Transverse colon (tissue), 4 donors: ENCODE measurements around the gene CEACAM18. TPM values are rescaled to one million over a fixed set of nuclear protein-coding genes. Genes with fewer than 3 reads are reported as not detected.
"Not testable (repeated sequence)": the region's sequence is repeated elsewhere in the genome, so short reads cannot be mapped to it uniquely, and the experiment has no call there.

Source experiments
- DNase-seq: peaks from one replicate; pipeline ENCODE4 v3.0.0-alpha.2; 2019
- H3K27ac ChIP-seq, 4 donors: fragments of 200-600 bp; sonication (generic); 2 replicates each; pipeline ENCODE4 v1.5.1; 2016 to 2018; ENCODE audit warnings: inconsistent platforms in 4 of 4
- H3K27me3 ChIP-seq: fragments of 200-600 bp; sonication (generic); 2 replicates; pipeline ENCODE4 v1.5.1; 2017; ENCODE audit warnings: inconsistent platforms
- H3K36me3 ChIP-seq, 4 donors: fragments of 200-600 bp; sonication (generic); 2 replicates each; pipeline ENCODE4 v1.5.1; 2017 to 2019; ENCODE audit warnings: inconsistent platforms in 4 of 4
- H3K4me1 ChIP-seq, 4 donors: fragments of 200-600 bp; sonication (generic); 2 replicates each; pipeline ENCODE4 v1.5.1; 2017 to 2020; ENCODE audit warnings: inconsistent platforms in 4 of 4
- H3K4me3 ChIP-seq, 4 donors: fragments of 200-600 bp; sonication (generic); 1 replicate in 1 of 4; 2 replicates in 3 of 4; pipeline versions ENCODE4 v1.5.1 to v1.6.1; 2017 to 2019; ENCODE audit warnings: inconsistent platforms in 4 of 4
- H3K9me3 ChIP-seq, 2 donors: fragments of 200-600 bp; sonication (generic); 2 replicates each; pipeline ENCODE4 v1.5.1; 2017 to 2019; ENCODE audit warnings: inconsistent platforms in 2 of 2
- EP300 ChIP-seq: sonication (generic); formaldehyde crosslinking; IDR thresholded peaks from one replicate; pipeline ENCODE4 v1.6.1; 2017; ENCODE audit warnings: antibody characterized with exemption, low read depth
- POLR2A ChIP-seq: fragments of 450-650 bp; IDR thresholded peaks from one replicate; pipeline ENCODE4 v1.6.1; 2016; ENCODE audit warnings: antibody characterized with exemption, mild to moderate bottlenecking, moderate library complexity
- POLR2AphosphoS5 ChIP-seq, 3 donors: sonication (generic); formaldehyde crosslinking; IDR thresholded peaks; one replicate each; pipeline ENCODE4 v1.6.1; 2016; ENCODE audit warnings: antibody characterized with exemption in 3 of 3
- WGBS, 2 donors: methylation state at CpG; one replicate each; pipeline ENCODE4 v1.1.5; 2018; ENCODE audit warnings: low coverage in 1 of 2; 5-methylcytosine and 5-hydroxymethylcytosine counted together
- in situ Hi-C, 4 donors: fragments of 200-750 bp; cut with MboI; loops; one replicate each; pipeline versions ENCODE4 v1.15.0 to v1.15.1; 2017; ENCODE audit warnings: low sequenced_read_pairs in 3 of 4, low pct_ligation_motif_present in 1 of 4, low pct_unique_long_range_greater_than_20kb in 1 of 4
- intact Hi-C: fragments of 100-400 bp; cut with DNase I; formaldehyde crosslinking; loops from one replicate; pipeline ENCODE4 v1.15.1; 2023; ENCODE audit warnings: low total_unique reads
- total RNA-seq, 4 donors: library from RNA; depleted of rRNA; stranded (reverse); fragments of >200 nt; gene quantifications; one replicate each; pipeline ENCODE4 v1.1.0, GENCODE V29; 2016
- TF ChIP-seq, protein P1 (sequence below), 5 experiments: fragments of 200-600 bp in 3 of 5; fragments of 450-650 bp in 2 of 5; sonication (generic) in 3 of 5; IDR thresholded peaks; 1 replicate in 2 of 5; 2 replicates in 3 of 5; pipeline ENCODE4 v1.5.1; 2016 to 2017; ENCODE audit warnings: antibody characterized with exemption in 5 of 5, inconsistent platforms in 3 of 5, mild to moderate bottlenecking in 2 of 5, moderate library complexity in 1 of 5

CEACAM18 gene
- total RNA-seq, 4 donors from 2014 or later = not detected

DNA sequence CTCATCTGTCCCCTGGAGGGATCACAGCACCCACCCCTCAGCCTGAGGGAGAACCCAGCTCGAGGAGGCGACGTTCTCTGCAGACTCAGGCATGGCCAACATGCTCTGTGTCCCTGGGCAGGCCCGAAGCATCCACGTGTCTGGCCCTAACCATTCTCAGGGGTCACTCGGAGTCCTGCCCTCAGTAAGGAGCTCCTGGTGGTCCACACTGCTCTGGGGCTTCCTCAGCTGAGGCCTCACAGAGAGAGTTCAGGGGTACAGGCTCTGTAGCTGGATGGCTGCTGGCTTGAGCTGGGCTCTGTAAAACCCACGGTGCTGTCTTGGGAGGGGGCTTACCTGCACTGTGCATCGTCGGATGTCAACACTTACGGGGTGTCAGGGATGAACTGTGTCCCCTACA lies 15.7 kb upstream of the CEACAM18 start:
- H3K27me3 ChIP-seq = peaks cover 24% of the 10 kb centered on the region
- intact Hi-C loops (no loop called here), in situ Hi-C loops (loop anchor here in 2 of 4 donors (25.0 kb wide), 2 partner anchors 200 to 325 kb away; partner anchors contain the start of gene FPR3 (in 1 of the 2))

DNA sequence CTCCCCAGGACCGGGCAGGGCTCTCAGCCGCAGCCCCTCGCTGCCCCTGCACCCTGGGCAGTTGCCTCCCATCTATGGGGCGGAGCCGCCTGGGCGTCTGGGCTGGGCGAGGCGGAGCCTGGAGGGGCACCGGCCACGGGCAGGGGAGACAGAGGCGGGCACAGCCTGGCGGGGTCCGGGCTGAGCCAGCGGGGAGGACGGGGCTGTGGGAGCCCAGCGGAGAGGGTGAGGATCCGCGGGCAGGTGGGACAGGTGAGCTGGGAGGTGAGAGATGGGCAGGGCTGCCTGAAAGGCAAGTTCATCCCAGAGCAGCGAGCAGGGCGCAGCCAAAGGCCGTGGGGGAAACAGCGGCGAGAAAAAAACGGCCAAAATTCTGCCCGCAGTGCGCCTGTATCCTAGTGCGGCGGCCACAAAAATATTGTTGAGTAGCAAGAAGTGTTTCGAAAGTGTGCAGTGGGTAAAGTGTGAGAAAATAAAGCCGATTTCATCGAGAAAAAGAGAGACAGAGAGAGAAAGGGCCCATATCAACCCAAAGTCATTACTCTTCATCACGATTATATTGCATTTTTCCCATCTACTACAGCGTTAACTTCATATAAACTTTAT lies 14.3 kb upstream of the CEACAM18 start:
- in situ Hi-C loops = loop anchor here in 2 of 4 donors (25.0 kb wide), 2 partner anchors 198 to 323 kb away; partner anchors contain the start of gene FPR3 (in 1 of the 2)
- H3K27me3 ChIP-seq = peaks cover 24% of the 10 kb centered on the region

More for the DNA sequence above, 15.7 kb upstream of the CEACAM18 start:
- Histone ChIP-seq H3K4me3 (no peak overlapping the region), H3K4me1 (no peaks in the 10 kb centered on the region), H3K36me3 (no peaks in the 10 kb centered on the region), H3K9me3 (no peaks in the 10 kb centered on the region), H3K27ac (no peak overlapping the region)
- no peak for TF ChIP-seq EP300
- TF ChIP-seq POLR2A = no peak
- TF ChIP-seq, protein P1, sequence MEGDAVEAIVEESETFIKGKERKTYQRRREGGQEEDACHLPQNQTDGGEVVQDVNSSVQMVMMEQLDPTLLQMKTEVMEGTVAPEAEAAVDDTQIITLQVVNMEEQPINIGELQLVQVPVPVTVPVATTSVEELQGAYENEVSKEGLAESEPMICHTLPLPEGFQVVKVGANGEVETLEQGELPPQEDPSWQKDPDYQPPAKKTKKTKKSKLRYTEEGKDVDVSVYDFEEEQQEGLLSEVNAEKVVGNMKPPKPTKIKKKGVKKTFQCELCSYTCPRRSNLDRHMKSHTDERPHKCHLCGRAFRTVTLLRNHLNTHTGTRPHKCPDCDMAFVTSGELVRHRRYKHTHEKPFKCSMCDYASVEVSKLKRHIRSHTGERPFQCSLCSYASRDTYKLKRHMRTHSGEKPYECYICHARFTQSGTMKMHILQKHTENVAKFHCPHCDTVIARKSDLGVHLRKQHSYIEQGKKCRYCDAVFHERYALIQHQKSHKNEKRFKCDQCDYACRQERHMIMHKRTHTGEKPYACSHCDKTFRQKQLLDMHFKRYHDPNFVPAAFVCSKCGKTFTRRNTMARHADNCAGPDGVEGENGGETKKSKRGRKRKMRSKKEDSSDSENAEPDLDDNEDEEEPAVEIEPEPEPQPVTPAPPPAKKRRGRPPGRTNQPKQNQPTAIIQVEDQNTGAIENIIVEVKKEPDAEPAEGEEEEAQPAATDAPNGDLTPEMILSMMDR (IDR thresholded peaks at IDR 0.05) = no peak
- TF ChIP-seq POLR2AphosphoS5 (IDR thresholded peaks at IDR 0.05) = no peak
- no peak for DNase-seq
- 77% methylated on average over 10 of the region's 10 CpGs; no CpG with 5 or more reads in 1 of the 2 donors for WGBS, 2 donors

DNA sequence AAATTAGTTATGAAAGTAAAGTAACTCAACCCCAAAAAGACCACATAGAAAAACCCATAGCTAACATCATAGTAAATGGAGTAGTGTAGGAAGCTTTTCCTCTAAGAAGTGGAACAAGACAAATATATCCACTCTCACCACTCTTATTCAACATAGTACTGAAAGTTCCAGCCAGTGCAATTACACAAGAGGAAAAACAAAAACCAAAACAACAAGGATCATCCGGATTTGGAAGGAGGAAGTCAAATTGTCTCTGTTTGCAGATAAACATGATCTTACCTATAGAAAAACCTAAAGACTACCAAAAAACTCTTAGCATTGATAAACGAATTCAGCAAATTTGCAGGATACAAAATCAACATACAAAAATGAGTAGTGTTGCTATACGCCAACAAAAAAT lies 11.6 kb upstream of the CEACAM18 start:
- Histone ChIP-seq H3K9me3 (no peaks in the 10 kb centered on the region), H3K27ac (no peak overlapping the region), H3K36me3 (no peaks in the 10 kb centered on the region), H3K4me1 (no peaks in the 10 kb centered on the region), H3K27me3 (peaks cover 24% of the 10 kb centered on the region), H3K4me3 (no peak overlapping the region)
- no peak for DNase-seq
- intact Hi-C loops = no loop called here
- WGBS, 2 donors = 37 to 58% methylated on average over 3 of the region's 3 CpGs
- in situ Hi-C loops = loop anchor here in 2 of 4 donors (25.0 kb wide), 2 partner anchors 196 to 321 kb away; partner anchors contain the start of gene FPR3 (in 1 of the 2)
- no peak for TF ChIP-seq POLR2AphosphoS5 (IDR thresholded peaks at IDR 0.05)
- TF ChIP-seq, protein P1 (IDR thresholded peaks at IDR 0.05) = no peak
- no peak for TF ChIP-seq POLR2A
- TF ChIP-seq EP300 = no peak

More for the DNA sequence above, 14.3 kb upstream of the CEACAM18 start:
- H3K9me3 ChIP-seq, H3K27ac ChIP-seq, H3K4me3 ChIP-seq, DNase-seq, H3K36me3 ChIP-seq, H3K4me1 ChIP-seq, intact Hi-C loops: not testable (repeated sequence)
- WGBS, 2 donors = 44 to 47% methylated on average over 4 to 15 of the region's 33 CpGs

DNA sequence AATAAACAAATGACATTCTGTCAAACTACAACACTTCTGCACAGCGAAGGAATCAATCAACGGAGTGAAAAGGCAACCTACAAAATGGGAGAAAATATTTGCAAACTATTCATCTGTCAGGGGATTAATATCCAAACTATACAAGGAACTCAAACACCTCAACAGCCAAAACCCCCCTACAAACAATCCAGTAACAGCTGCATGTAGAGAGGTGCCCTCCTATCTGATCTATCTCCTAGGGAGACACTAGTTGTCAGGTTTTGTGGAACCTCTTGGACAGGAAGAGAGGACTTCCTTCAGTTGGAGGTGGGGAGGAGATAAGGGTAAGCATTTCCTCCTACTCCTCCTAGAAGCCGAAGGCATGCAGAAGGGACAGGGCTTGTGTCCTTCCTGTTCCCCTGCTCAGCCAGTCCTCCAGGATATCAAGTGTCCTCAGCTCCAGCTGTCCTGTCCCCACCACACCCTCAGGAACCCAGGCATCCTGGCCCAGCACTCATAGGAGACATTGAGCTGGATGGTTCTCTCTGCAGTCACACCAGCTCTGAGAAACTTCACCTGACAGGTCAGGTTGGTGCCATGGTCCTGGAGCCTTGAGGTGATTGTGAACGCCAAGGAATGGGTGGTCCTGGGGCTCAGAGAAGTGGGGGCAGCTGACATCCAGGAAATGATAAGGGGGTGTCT lies 10.3 kb upstream of the CEACAM18 start:
- TF ChIP-seq POLR2A (no peak), POLR2AphosphoS5 (IDR thresholded peaks at IDR 0.05) (no peak), EP300 (no peak)
- TF ChIP-seq, protein P1 (IDR thresholded peaks at IDR 0.05) = no peak
- H3K27me3 ChIP-seq = peaks cover 15% of the 10 kb centered on the region
- intact Hi-C loops = no loop called here
- 70 to 80% methylated on average over 1 to 4 of the region's 4 CpGs for WGBS, 2 donors
- no peak overlapping the region for H3K27ac ChIP-seq
- H3K36me3 ChIP-seq = no peaks in the 10 kb centered on the region
- H3K9me3 ChIP-seq = no peaks in the 10 kb centered on the region
- H3K4me3 ChIP-seq = no peak overlapping the region
- in situ Hi-C loops = loop anchor here in 2 of 4 donors (25.0 kb wide), 2 partner anchors 194 to 319 kb away; partner anchors contain the start of gene FPR3 (in 1 of the 2)
- DNase-seq = no peak
- H3K4me1 ChIP-seq = no peaks in the 10 kb centered on the region
